HEK293 (cell line): ENCODE data around the gene PMVK.

Experiments used
- REST ChIP-seq: fragments of 450-650 bp; formaldehyde crosslinking; IDR thresholded peaks from 2 replicates; pipeline ENCODE4 v1.5.1; 2016; ENCODE audit warnings: missing biosample characterization, missing genetic modification characterization
- ZNF140 ChIP-seq: fragments of 450-650 bp; formaldehyde crosslinking; IDR thresholded peaks from 2 replicates; pipeline ENCODE4 v1.5.1; 2016; ENCODE audit warnings: missing biosample characterization, missing genetic modification characterization
- TF ChIP-seq, protein P1 (sequence below): fragments of 450-650 bp; formaldehyde crosslinking; IDR thresholded peaks from 2 replicates; pipeline ENCODE4 v1.5.1; 2016; ENCODE audit warnings: missing biosample characterization, missing genetic modification characterization
- TF ChIP-seq, protein P2 (sequence below): fragments of 450-650 bp; formaldehyde crosslinking; IDR thresholded peaks from 2 replicates; pipeline ENCODE4 v1.5.1; 2016; ENCODE audit warnings: missing biosample characterization, missing genetic modification characterization

GRCh38 chr1:154972517-154973343 lies 36.2 kb upstream of the PMVK start:
- no peak for TF ChIP-seq REST
- no peak for TF ChIP-seq ZNF140 (tag by site-specific recombination)
- TF ChIP-seq, protein P1, sequence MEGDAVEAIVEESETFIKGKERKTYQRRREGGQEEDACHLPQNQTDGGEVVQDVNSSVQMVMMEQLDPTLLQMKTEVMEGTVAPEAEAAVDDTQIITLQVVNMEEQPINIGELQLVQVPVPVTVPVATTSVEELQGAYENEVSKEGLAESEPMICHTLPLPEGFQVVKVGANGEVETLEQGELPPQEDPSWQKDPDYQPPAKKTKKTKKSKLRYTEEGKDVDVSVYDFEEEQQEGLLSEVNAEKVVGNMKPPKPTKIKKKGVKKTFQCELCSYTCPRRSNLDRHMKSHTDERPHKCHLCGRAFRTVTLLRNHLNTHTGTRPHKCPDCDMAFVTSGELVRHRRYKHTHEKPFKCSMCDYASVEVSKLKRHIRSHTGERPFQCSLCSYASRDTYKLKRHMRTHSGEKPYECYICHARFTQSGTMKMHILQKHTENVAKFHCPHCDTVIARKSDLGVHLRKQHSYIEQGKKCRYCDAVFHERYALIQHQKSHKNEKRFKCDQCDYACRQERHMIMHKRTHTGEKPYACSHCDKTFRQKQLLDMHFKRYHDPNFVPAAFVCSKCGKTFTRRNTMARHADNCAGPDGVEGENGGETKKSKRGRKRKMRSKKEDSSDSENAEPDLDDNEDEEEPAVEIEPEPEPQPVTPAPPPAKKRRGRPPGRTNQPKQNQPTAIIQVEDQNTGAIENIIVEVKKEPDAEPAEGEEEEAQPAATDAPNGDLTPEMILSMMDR (tag by site-specific recombination) = no peak
- TF ChIP-seq, protein P2, sequence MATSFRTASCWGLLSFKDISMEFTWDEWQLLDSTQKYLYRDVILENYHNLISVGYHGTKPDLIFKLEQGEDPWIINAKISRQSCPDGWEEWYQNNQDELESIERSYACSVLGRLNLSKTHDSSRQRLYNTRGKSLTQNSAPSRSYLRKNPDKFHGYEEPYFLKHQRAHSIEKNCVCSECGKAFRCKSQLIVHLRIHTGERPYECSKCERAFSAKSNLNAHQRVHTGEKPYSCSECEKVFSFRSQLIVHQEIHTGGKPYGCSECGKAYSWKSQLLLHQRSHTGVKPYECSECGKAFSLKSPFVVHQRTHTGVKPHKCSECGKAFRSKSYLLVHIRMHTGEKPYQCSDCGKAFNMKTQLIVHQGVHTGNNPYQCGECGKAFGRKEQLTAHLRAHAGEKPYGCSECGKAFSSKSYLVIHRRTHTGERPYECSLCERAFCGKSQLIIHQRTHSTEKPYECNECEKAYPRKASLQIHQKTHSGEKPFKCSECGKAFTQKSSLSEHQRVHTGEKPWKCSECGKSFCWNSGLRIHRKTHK = no peak
